ENCODE data around the gene CD1C.

CD1C gene

GRCh38 chr1:158285756-158286241 is 3.9 kb upstream of the CD1C start:
- Mint-ChIP-seq H3K4me1 (ENCODE audit: low read depth in 2 of 2) (peaks cover 5 to 9% of the 10 kb centered on the region in 2 donors), H3K27me3 (peaks cover 40 to 57% of the 10 kb centered on the region in 2 donors)

GRCh38 chr1:158286487-158286886 is 3.2 kb upstream of the CD1C start:
- ATAC-seq (replicated peaks) = no peak
- H3K4me3 Mint-ChIP-seq = no peak overlapping the region
- H3K27ac Mint-ChIP-seq = no peak overlapping the region
- H3K4me1 Mint-ChIP-seq (ENCODE audit: low read depth in 2 of 2) = peaks cover 5 to 9% of the 10 kb centered on the region in 2 donors
- H3K36me3 Mint-ChIP-seq (ENCODE audit: insufficient read depth) = no peaks in the 10 kb centered on the region
- peaks cover 33 to 52% of the 10 kb centered on the region in 2 donors for H3K27me3 Mint-ChIP-seq
- H3K9me3 Mint-ChIP-seq = peaks cover 0 to 1% of the 10 kb centered on the region in 2 donors
- DNase-seq = no peak

More at GRCh38 chr1:158285756-158286241, 3.9 kb upstream of the CD1C start:
- H3K27ac Mint-ChIP-seq = no peak overlapping the region
- DNase-seq = no peak
- peaks cover 0 to 2% of the 10 kb centered on the region in 2 donors for H3K9me3 Mint-ChIP-seq
- peak; percentile 53 for ATAC-seq (replicated peaks)
- H3K36me3 Mint-ChIP-seq (ENCODE audit: insufficient read depth) = no peaks in the 10 kb centered on the region
- no peak overlapping the region for H3K4me3 Mint-ChIP-seq

- Mint-ChIP-seq H3K4me1 (ENCODE audit: low read depth in 2 of 2) (peaks cover 5 to 9% of the 10 kb centered on the region in 2 donors), H3K4me3 (no peak overlapping the region), H3K27ac (no peak overlapping the region), H3K9me3 (no peaks in the 10 kb centered on the region), H3K27me3 (peaks cover 28 to 47% of the 10 kb centered on the region in 2 donors), H3K36me3 (ENCODE audit: insufficient read depth) (no peaks in the 10 kb centered on the region)
- no peak for ATAC-seq (replicated peaks)
- no peak for DNase-seq
Observed at GRCh38 chr1:158286941-158287346, 2.8 kb upstream of the CD1C start.

- DNase-seq = no peak
- Mint-ChIP-seq H3K27me3 (peaks cover 19 to 27% of the 10 kb centered on the region in 2 donors), H3K9me3 (no peaks in the 10 kb centered on the region), H3K36me3 (ENCODE audit: insufficient read depth) (no peaks in the 10 kb centered on the region), H3K4me1 (ENCODE audit: low read depth in 2 of 2) (peaks cover 5 to 6% of the 10 kb centered on the region in 2 donors), H3K4me3 (no peak overlapping the region), H3K27ac (no peak overlapping the region)
- no peak for ATAC-seq (replicated peaks)
Observed at GRCh38 chr1:158290321-158290844, 660 bp downstream of the CD1C start.

GRCh38 chr1:158295791-158296190 is 6.1 kb downstream of the CD1C start:
- Mint-ChIP-seq H3K27ac (no peak overlapping the region), H3K4me3 (no peak overlapping the region), H3K4me1 (ENCODE audit: low read depth in 2 of 2) (no peaks in the 10 kb centered on the region), H3K27me3 (peaks cover 30 to 36% of the 10 kb centered on the region in 2 donors), H3K9me3 (peaks cover 2 to 14% of the 10 kb centered on the region in 2 donors), H3K36me3 (ENCODE audit: insufficient read depth) (no peaks in the 10 kb centered on the region)
- DNase-seq = no peak
- no peak for ATAC-seq (replicated peaks)

GRCh38 chr1:158310623-158311022 is 20.9 kb downstream of the CD1C start:
- peaks cover 15 to 21% of the 10 kb centered on the region in 2 donors for H3K27me3 Mint-ChIP-seq

GRCh38 chr1:158311066-158311465 is 21.3 kb downstream of the CD1C start:
- Mint-ChIP-seq H3K4me1 (ENCODE audit: low read depth in 2 of 2) (no peaks in the 10 kb centered on the region), H3K9me3 (peaks cover 3 to 7% of the 10 kb centered on the region in 2 donors), H3K27ac (no peak overlapping the region), H3K27me3 (peaks cover 14 to 20% of the 10 kb centered on the region in 2 donors), H3K4me3 (no peak overlapping the region), H3K36me3 (ENCODE audit: insufficient read depth) (peaks cover 3% of the 10 kb centered on the region)
- DNase-seq = no peak
- ATAC-seq (replicated peaks) = no peak

More at GRCh38 chr1:158310623-158311022, 20.9 kb downstream of the CD1C start:
- ATAC-seq (replicated peaks) (no peak), DNase-seq (no peak)
- H3K9me3 Mint-ChIP-seq = peaks cover 3 to 7% of the 10 kb centered on the region in 2 donors
- no peaks in the 10 kb centered on the region for H3K4me1 Mint-ChIP-seq (ENCODE audit: low read depth in 2 of 2)
- peaks cover 3% of the 10 kb centered on the region for H3K36me3 Mint-ChIP-seq (ENCODE audit: insufficient read depth)
- H3K4me3 Mint-ChIP-seq = no peak overlapping the region
- H3K27ac Mint-ChIP-seq = no peak overlapping the region

GRCh38 chr1:158323866-158324265 is 34.1 kb downstream of the CD1C start:
- DNase-seq (no peak), ATAC-seq (replicated peaks) (no peak)
- no peak overlapping the region for H3K4me3 Mint-ChIP-seq
- peaks cover 60% of the 10 kb centered on the region in 2 donors for H3K27me3 Mint-ChIP-seq
- no peaks in the 10 kb centered on the region for H3K4me1 Mint-ChIP-seq (ENCODE audit: low read depth in 2 of 2)
- H3K9me3 Mint-ChIP-seq = no peaks in the 10 kb centered on the region
- H3K27ac Mint-ChIP-seq = no peak overlapping the region
- no peaks in the 10 kb centered on the region for H3K36me3 Mint-ChIP-seq (ENCODE audit: insufficient read depth)

- ATAC-seq (replicated peaks) (no peak), DNase-seq (no peak)
- H3K36me3 Mint-ChIP-seq (ENCODE audit: insufficient read depth) = no peaks in the 10 kb centered on the region
- H3K9me3 Mint-ChIP-seq = no peaks in the 10 kb centered on the region
- no peaks in the 10 kb centered on the region for H3K4me1 Mint-ChIP-seq (ENCODE audit: low read depth in 2 of 2)
- no peak overlapping the region for H3K4me3 Mint-ChIP-seq
- peaks cover 55 to 57% of the 10 kb centered on the region in 2 donors for H3K27me3 Mint-ChIP-seq
- H3K27ac Mint-ChIP-seq = no peak overlapping the region
Observed at GRCh38 chr1:158324395-158324794, 34.7 kb downstream of the CD1C start.

- ATAC-seq (replicated peaks) (no peak), DNase-seq (no peak)
- H3K4me3 Mint-ChIP-seq = no peak overlapping the region
- H3K4me1 Mint-ChIP-seq (ENCODE audit: low read depth in 2 of 2) = no peaks in the 10 kb centered on the region
- no peaks in the 10 kb centered on the region for H3K9me3 Mint-ChIP-seq
- H3K27me3 Mint-ChIP-seq = peaks cover 24 to 31% of the 10 kb centered on the region in 2 donors
- no peak overlapping the region for H3K27ac Mint-ChIP-seq
- no peaks in the 10 kb centered on the region for H3K36me3 Mint-ChIP-seq (ENCODE audit: insufficient read depth)
Observed at GRCh38 chr1:158327481-158327880, 37.8 kb downstream of the CD1C start.

GRCh38 chr1:158328426-158328825 is 38.7 kb downstream of the CD1C start:
- no peak for ATAC-seq (replicated peaks)
- peaks cover 3% of the 10 kb centered on the region in 2 donors for H3K4me1 Mint-ChIP-seq (ENCODE audit: low read depth in 2 of 2)
- DNase-seq = no peak
- no peaks in the 10 kb centered on the region for H3K36me3 Mint-ChIP-seq (ENCODE audit: insufficient read depth)
- peaks cover 14 to 22% of the 10 kb centered on the region in 2 donors for H3K27me3 Mint-ChIP-seq
- H3K27ac Mint-ChIP-seq = no peak overlapping the region
- H3K4me3 Mint-ChIP-seq = no peak overlapping the region
- no peaks in the 10 kb centered on the region for H3K9me3 Mint-ChIP-seq

GRCh38 chr1:158329300-158329699 is 39.6 kb downstream of the CD1C start:
- no peak overlapping the region for H3K4me3 Mint-ChIP-seq
- no peaks in the 10 kb centered on the region for H3K9me3 Mint-ChIP-seq
- DNase-seq (no peak), ATAC-seq (replicated peaks) (no peak)
- no peak overlapping the region for H3K27ac Mint-ChIP-seq
- H3K27me3 Mint-ChIP-seq = peaks cover 6 to 13% of the 10 kb centered on the region in 2 donors
- H3K36me3 Mint-ChIP-seq (ENCODE audit: insufficient read depth) = no peaks in the 10 kb centered on the region
- peaks cover 4 to 5% of the 10 kb centered on the region in 2 donors for H3K4me1 Mint-ChIP-seq (ENCODE audit: low read depth in 2 of 2)

GRCh38 chr1:158329733-158330132 is 40.0 kb downstream of the CD1C start:
- no peak overlapping the region for H3K27ac Mint-ChIP-seq
- H3K27me3 Mint-ChIP-seq = peaks cover 1 to 9% of the 10 kb centered on the region in 2 donors
- peaks cover 4 to 5% of the 10 kb centered on the region in 2 donors for H3K4me1 Mint-ChIP-seq (ENCODE audit: low read depth in 2 of 2)
- no peaks in the 10 kb centered on the region for H3K9me3 Mint-ChIP-seq
- no peak overlapping the region for H3K4me3 Mint-ChIP-seq
- no peaks in the 10 kb centered on the region for H3K36me3 Mint-ChIP-seq (ENCODE audit: insufficient read depth)
- no peak for DNase-seq
- ATAC-seq (replicated peaks) = no peak

GRCh38 chr1:158330391-158331105 is 40.8 kb downstream of the CD1C start:
- H3K27me3 Mint-ChIP-seq = peaks cover 0 to 7% of the 10 kb centered on the region in 2 donors
- H3K27ac Mint-ChIP-seq = no peak overlapping the region
- H3K36me3 Mint-ChIP-seq (ENCODE audit: insufficient read depth) = no peaks in the 10 kb centered on the region
- H3K4me3 Mint-ChIP-seq = no peak overlapping the region
- no peak for DNase-seq
- no peak for ATAC-seq (replicated peaks)
- H3K4me1 Mint-ChIP-seq (ENCODE audit: low read depth in 2 of 2) = peaks cover 4 to 5% of the 10 kb centered on the region in 2 donors
- no peaks in the 10 kb centered on the region for H3K9me3 Mint-ChIP-seq

All from effector memory CD8-positive, alpha-beta T cell (primary cell).